Hepatocyte (in vitro differentiated cells): Measurements from ENCODE around the gene ALOXE3. TPM values are rescaled to one million over a fixed set of nuclear protein-coding genes. Genes with fewer than 3 reads are reported as not detected.

Experiments used
- DNase-seq: peaks from one replicate; pipeline ENCODE4 v3.0.0-alpha.2; 2016; ENCODE audit warnings: low spot score
- H2AFZ ChIP-seq: fragments of 200-600 bp; sonication (generic); 2 replicates; pipeline ENCODE4 v1.6.0; 2016; ENCODE audit warnings: antibody characterized with exemption, mild to moderate bottlenecking
- H3K27ac ChIP-seq: fragments of 200-600 bp; sonication (generic); 2 replicates; pipeline ENCODE4 v1.5.1; 2016; ENCODE audit warnings: mild to moderate bottlenecking
- H3K27me3 ChIP-seq: fragments of 200-600 bp; sonication (generic); 2 replicates; pipeline ENCODE4 v1.6.1; 2016
- H3K36me3 ChIP-seq: fragments of 200-600 bp; sonication (generic); replicated peaks from 2 replicates; pipeline ENCODE4 v1.5.1; 2016; ENCODE audit warnings: low read depth; ENCODE audit not compliant: insufficient read depth
- H3K4me1 ChIP-seq: fragments of 200-600 bp; sonication (generic); 2 replicates; pipeline ENCODE4 v1.5.1; 2016; ENCODE audit warnings: mild to moderate bottlenecking, moderate library complexity; ENCODE audit not compliant: insufficient read depth
- H3K4me2 ChIP-seq: fragments of 200-600 bp; sonication (generic); 2 replicates; pipeline ENCODE4 v1.6.0; 2016
- H3K4me3 ChIP-seq: fragments of 200-600 bp; sonication (generic); 2 replicates; pipeline ENCODE4 v1.5.1; 2016; ENCODE audit warnings: mild to moderate bottlenecking
- H3K79me2 ChIP-seq: fragments of 200-600 bp; sonication (generic); 2 replicates; pipeline ENCODE4 v1.6.0; 2017; ENCODE audit warnings: mild to moderate bottlenecking
- H3K9me2 ChIP-seq: fragments of 200-600 bp; sonication (generic); replicated peaks from 2 replicates; pipeline ENCODE4 v1.6.0; 2017; ENCODE audit warnings: mild to moderate bottlenecking; ENCODE audit not compliant: insufficient read depth
- H3K9me3 ChIP-seq: fragments of 200-600 bp; sonication (generic); 2 replicates; pipeline ENCODE4 v1.5.1; 2016; ENCODE audit warnings: low read depth, mild to moderate bottlenecking
- H4K20me1 ChIP-seq: fragments of 200-600 bp; sonication (generic); 2 replicates; pipeline ENCODE4 v1.6.0; 2016; ENCODE audit warnings: mild to moderate bottlenecking; ENCODE audit not compliant: insufficient read depth, poor library complexity, severe bottlenecking
- EZH2 ChIP-seq: fragments of 200-600 bp; sonication (generic); IDR thresholded peaks from 2 replicates; pipeline ENCODE4 v1.6.1; 2016; ENCODE audit warnings: antibody characterized with exemption, mild to moderate bottlenecking, borderline replicate concordance
- EZH2phosphoT487 ChIP-seq: fragments of 200-600 bp; sonication (generic); IDR thresholded peaks from one replicate; pipeline ENCODE4 v1.6.1; 2018; ENCODE audit warnings: antibody characterized with exemption, mild to moderate bottlenecking, low read depth, moderate library complexity; ENCODE audit not compliant: unreplicated experiment, severe bottlenecking
- WGBS: methylation state at CpG from one replicate; pipeline ENCODE4 v1.1.6; 2016; ENCODE audit warnings: low lambda C conversion rate; ENCODE audit errors: missing lambda C conversion rate; 5-methylcytosine and 5-hydroxymethylcytosine counted together
- polyA plus RNA-seq: library from polyadenylated mRNA; unstranded; fragments of >200 nt; fragmentation: Nextera tagmentation; extraction: Ambion mirVana; gene quantifications from 2 replicates; pipeline ENCODE4 v1.2.1, GENCODE V29; 2016
- total RNA-seq: library from RNA; depleted of rRNA; stranded (reverse); fragments of >200 nt; gene quantifications from 2 replicates; pipeline ENCODE4 v1.2.3, GENCODE V29; 2014
- TF ChIP-seq, protein P1 (sequence below): fragments of 200-600 bp; sonication (generic); IDR thresholded peaks from 2 replicates; pipeline ENCODE4 v1.5.1; 2016; ENCODE audit warnings: antibody characterized with exemption, mild to moderate bottlenecking; ENCODE audit not compliant: poor library complexity

The ALOXE3 gene
- total and polyA plus RNA-seq, 2 experiments from 2014 or later = 0.77 to 1.5 TPM

DNA sequence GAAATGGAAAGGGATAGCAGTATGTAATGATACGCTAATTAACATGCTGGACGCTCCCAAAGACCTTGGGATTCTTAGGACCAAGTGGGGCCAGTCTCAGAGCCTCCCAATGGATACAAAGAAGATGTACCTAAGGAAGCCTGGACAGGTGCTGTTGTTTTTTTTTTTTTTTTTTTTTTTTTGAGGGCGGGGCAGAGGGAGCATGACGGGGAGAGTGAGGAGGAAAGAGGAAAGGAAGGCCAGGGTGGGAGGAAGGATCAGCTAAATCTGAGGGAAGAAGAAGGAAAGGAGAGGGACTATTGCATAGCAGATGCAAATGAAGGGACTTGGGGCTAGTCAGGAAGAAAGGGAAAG, 41.9 kb upstream of the ALOXE3 start:
- Histone ChIP-seq H3K4me3 (no peak overlapping the region), H3K79me2 (peaks cover 35% of the 10 kb centered on the region), H3K4me2 (peak overlapping the region; percentile 99), H3K4me1 (peaks cover 30% of the 10 kb centered on the region), H3K9me2 (no peaks in the 10 kb centered on the region), H2AFZ (no peak overlapping the region), H3K27me3 (no peaks in the 10 kb centered on the region), H4K20me1 (peaks cover 5% of the 10 kb centered on the region), H3K36me3 (no peaks in the 10 kb centered on the region), H3K27ac (no peak overlapping the region), H3K9me3 (no peaks in the 10 kb centered on the region)
- no peak for DNase-seq
- TF ChIP-seq, protein P1, sequence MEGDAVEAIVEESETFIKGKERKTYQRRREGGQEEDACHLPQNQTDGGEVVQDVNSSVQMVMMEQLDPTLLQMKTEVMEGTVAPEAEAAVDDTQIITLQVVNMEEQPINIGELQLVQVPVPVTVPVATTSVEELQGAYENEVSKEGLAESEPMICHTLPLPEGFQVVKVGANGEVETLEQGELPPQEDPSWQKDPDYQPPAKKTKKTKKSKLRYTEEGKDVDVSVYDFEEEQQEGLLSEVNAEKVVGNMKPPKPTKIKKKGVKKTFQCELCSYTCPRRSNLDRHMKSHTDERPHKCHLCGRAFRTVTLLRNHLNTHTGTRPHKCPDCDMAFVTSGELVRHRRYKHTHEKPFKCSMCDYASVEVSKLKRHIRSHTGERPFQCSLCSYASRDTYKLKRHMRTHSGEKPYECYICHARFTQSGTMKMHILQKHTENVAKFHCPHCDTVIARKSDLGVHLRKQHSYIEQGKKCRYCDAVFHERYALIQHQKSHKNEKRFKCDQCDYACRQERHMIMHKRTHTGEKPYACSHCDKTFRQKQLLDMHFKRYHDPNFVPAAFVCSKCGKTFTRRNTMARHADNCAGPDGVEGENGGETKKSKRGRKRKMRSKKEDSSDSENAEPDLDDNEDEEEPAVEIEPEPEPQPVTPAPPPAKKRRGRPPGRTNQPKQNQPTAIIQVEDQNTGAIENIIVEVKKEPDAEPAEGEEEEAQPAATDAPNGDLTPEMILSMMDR = no peak
- TF ChIP-seq EZH2 (no peak), EZH2phosphoT487 (no peak)
- 88% methylated on average over 4 of the region's 4 CpGs for WGBS

DNA sequence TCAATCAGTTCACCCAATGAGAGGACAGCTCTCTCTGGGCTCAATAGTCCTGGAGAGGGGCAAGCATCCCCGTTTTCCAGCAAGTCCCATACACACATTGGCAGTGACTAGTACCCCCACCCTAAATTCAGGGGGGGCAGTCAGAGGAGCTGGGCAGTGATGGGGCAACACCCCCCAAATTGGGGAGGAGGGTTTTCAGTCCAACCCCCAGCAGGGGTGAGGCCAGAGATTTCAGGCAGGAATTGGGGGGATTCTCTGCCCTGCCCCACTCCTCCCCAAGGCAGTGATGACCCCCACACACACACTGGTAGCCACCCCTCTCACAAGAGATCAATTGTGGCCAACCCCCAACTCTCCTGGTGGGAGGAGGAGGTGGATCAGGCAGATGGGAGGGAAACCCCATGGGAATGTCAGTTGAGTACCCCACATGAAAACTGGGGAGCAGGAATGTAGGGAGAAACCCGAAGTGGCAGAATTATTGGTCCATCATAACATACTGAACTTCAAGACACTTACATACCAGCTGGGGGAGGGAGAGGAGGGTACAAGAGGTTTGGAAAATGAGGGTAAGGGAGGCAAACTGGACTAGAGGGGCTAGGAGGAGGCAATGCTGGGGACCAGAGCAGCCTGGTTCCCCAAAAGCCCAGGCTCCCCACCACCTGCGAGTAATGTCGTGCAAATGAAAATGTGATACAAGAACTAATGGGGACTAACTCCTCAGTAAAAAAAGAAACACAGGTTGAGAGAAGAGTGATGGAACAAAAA, 41.3 kb upstream of the ALOXE3 start:
- Histone ChIP-seq H3K36me3 (no peaks in the 10 kb centered on the region), H3K79me2 (peaks cover 40% of the 10 kb centered on the region), H3K9me2 (no peaks in the 10 kb centered on the region), H4K20me1 (peaks cover 5% of the 10 kb centered on the region), H3K27me3 (no peaks in the 10 kb centered on the region), H3K9me3 (no peaks in the 10 kb centered on the region), H3K4me3 (no peak overlapping the region), H3K4me2 (no peak overlapping the region), H2AFZ (no peak overlapping the region), H3K27ac (no peak overlapping the region), H3K4me1 (peaks cover 36% of the 10 kb centered on the region)
- 85% methylated on average over 4 of the region's 4 CpGs for WGBS
- no peak for TF ChIP-seq EZH2
- TF ChIP-seq, protein P1 = no peak
- no peak for TF ChIP-seq EZH2phosphoT487
- DNase-seq = no peak

DNA sequence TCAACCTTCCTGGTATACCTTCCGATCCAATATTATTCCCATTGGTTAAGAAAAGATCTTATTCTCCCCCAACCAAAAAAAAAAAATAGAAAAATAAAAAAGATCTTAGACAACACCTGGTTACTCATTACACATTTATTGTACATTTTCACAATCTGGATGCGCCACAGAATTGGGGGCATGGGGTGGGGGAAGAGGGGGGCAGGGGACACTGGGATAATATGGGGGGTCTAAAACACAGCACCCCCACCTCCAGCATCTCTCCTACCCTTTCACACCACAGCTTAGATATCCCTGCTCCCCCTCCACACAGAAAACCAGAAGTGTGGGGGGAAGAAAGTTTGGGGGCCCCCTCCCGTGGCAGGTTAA, 40.7 kb upstream of the ALOXE3 start:
- Histone ChIP-seq H3K27ac (no peak overlapping the region), H3K4me1 (peaks cover 33% of the 10 kb centered on the region), H3K9me2 (no peaks in the 10 kb centered on the region), H3K4me2 (no peak overlapping the region), H3K4me3 (no peak overlapping the region), H2AFZ (no peak overlapping the region), H3K79me2 (peaks cover 41% of the 10 kb centered on the region), H4K20me1 (peaks cover 5% of the 10 kb centered on the region), H3K9me3 (no peaks in the 10 kb centered on the region), H3K36me3 (no peaks in the 10 kb centered on the region), H3K27me3 (no peaks in the 10 kb centered on the region)
- no peak for DNase-seq
- WGBS = 81% methylated on average over 3 of the region's 3 CpGs
- TF ChIP-seq EZH2phosphoT487 (no peak), EZH2 (no peak)
- TF ChIP-seq, protein P1 = no peak
